ENCODE results near the gene SECISBP2L. TPM values are rescaled to one million over a fixed set of nuclear protein-coding genes. Genes with fewer than 3 reads are reported as not detected.

Gene SECISBP2L
- polyA plus RNA-seq, 1 experiment: 41.3 TPM

- no peak for DNase-seq (ENCODE audit: low read depth, low spot score)
- CTCF ChIA-PET: interaction anchor here (0.9 to 7.2 kb wide), 2 partner anchors 9 to 105 kb away, joined by 7 to 94 read pairs; no protein-coding TSS in a partner anchor
- no peak overlapping the region for H3K4me3 ChIP-seq (ENCODE audit: low read depth, low read length)
- no peak for TF ChIP-seq CTCF (IDR thresholded peaks at IDR 0.05; ENCODE audit: low read depth, low read length)
- H3K9me3 ChIP-seq (ENCODE audit: control insufficient read depth, insufficient read depth, low read length): no peaks in the 10 kb centered on the region
- H3K27ac ChIP-seq (ENCODE audit: low read depth, low read length): peak overlapping the region; percentile 23
- POLR2A ChIA-PET: no interaction called here
- no peaks in the 10 kb centered on the region for H3K27me3 ChIP-seq (ENCODE audit: control insufficient read depth, insufficient read depth, low read length)
Observed at GRCh38 chr15:48967336-48967735, 78.9 kb downstream of the SECISBP2L start.

GRCh38 chr15:48966595-48967301 is 79.5 kb downstream of the SECISBP2L start:
- DNase-seq (ENCODE audit: low read depth, low spot score): peak; percentile 78
- TF ChIP-seq CTCF (IDR thresholded peaks at IDR 0.05; ENCODE audit: low read depth, low read length): no peak
- no peaks in the 10 kb centered on the region for H3K27me3 ChIP-seq (ENCODE audit: control insufficient read depth, insufficient read depth, low read length)
- peak overlapping the region; percentile 23 for H3K27ac ChIP-seq (ENCODE audit: low read depth, low read length)
- CTCF ChIA-PET: interaction anchor here (0.6 to 7.2 kb wide), 5 partner anchors 10 to 607 kb away, joined by 3 to 94 read pairs (median 7); no protein-coding TSS in a partner anchor
- no peak overlapping the region for H3K4me3 ChIP-seq (ENCODE audit: low read depth, low read length)
- H3K9me3 ChIP-seq (ENCODE audit: control insufficient read depth, insufficient read depth, low read length): no peaks in the 10 kb centered on the region
- POLR2A ChIA-PET: interaction anchor here (1.0 to 1.8 kb wide), 2 partner anchors 27 to 89 kb away, joined by 4 read pairs; partner anchors contain the start of gene EID1

- no peak for DNase-seq (ENCODE audit: low read depth, low spot score)
- POLR2A ChIA-PET: interaction anchor here (0.7 to 1.8 kb wide), 3 partner anchors 26 to 88 kb away, joined by 3 to 4 read pairs (median 4); partner anchors contain the start of gene EID1
- H3K27ac ChIP-seq (ENCODE audit: low read depth, low read length): no peak overlapping the region
Observed at GRCh38 chr15:48965972-48966371, 80.3 kb downstream of the SECISBP2L start.

GRCh38 chr15:48964898-48965297 is 81.3 kb downstream of the SECISBP2L start:
- ChIA-PET POLR2A (no interaction called here), CTCF (interaction anchor here (1.1 to 7.2 kb wide), 4 partner anchors 11 to 458 kb away, joined by 3 to 94 read pairs (median 27); partner anchors contain the start of gene FGF7)
- H3K9me3 ChIP-seq (ENCODE audit: control insufficient read depth, insufficient read depth, low read length): no peaks in the 10 kb centered on the region
- no peak overlapping the region for H3K27ac ChIP-seq (ENCODE audit: low read depth, low read length)
- no peaks in the 10 kb centered on the region for H3K27me3 ChIP-seq (ENCODE audit: control insufficient read depth, insufficient read depth, low read length)
- no peak overlapping the region for H3K4me3 ChIP-seq (ENCODE audit: low read depth, low read length)
- no peak for TF ChIP-seq CTCF (IDR thresholded peaks at IDR 0.05; ENCODE audit: low read depth, low read length)
- no peak for DNase-seq (ENCODE audit: low read depth, low spot score)

More at GRCh38 chr15:48965972-48966371, 80.3 kb downstream of the SECISBP2L start:
- H3K4me3 ChIP-seq (ENCODE audit: low read depth, low read length): no peak overlapping the region
- no peaks in the 10 kb centered on the region for H3K9me3 ChIP-seq (ENCODE audit: control insufficient read depth, insufficient read depth, low read length)
- TF ChIP-seq CTCF (IDR thresholded peaks at IDR 0.05; ENCODE audit: low read depth, low read length): peak; percentile 51
- CTCF ChIA-PET: interaction anchor here (0.6 to 7.2 kb wide), 5 partner anchors 10 to 606 kb away, joined by 3 to 94 read pairs (median 4); no protein-coding TSS in a partner anchor
- no peaks in the 10 kb centered on the region for H3K27me3 ChIP-seq (ENCODE audit: control insufficient read depth, insufficient read depth, low read length)

Measured in AG04450 (cell line).